ENCODE results near the gene FAM20A. TPM values are rescaled to one million over a fixed set of nuclear protein-coding genes. Genes with fewer than 3 reads are reported as not detected.

The FAM20A gene
- total and polyA plus RNA-seq, 9 of the 15 experiments (the other 6 are each of a cell fraction or from before 2014, with no cell fraction given), result 0.07 TPM; not detected in 8

GRCh38 chr17:68512247-68512959, 88.8 kb downstream of the FAM20A start, which contains the start of gene PRKAR1A (continued):
- no peak for TF ChIP-seq ZNF12 (CRISPR knock-in tag; IDR thresholded peaks at IDR 0.05)
- TF ChIP-seq ZNF3 (CRISPR knock-in tag; IDR thresholded peaks at IDR 0.05), result no peak
- TF ChIP-seq ZNF311 (CRISPR knock-in tag; IDR thresholded peaks at IDR 0.05), result no peak
- TF ChIP-seq ZNF436 (CRISPR knock-in tag; IDR thresholded peaks at IDR 0.05), result no peak
- no peak for TF ChIP-seq FOSL1 (tag; conservative IDR thresholded peaks at IDR 0.05)
- no peak for TF ChIP-seq HMG20A (CRISPR knock-in tag; conservative IDR thresholded peaks at IDR 0.05)
- TF ChIP-seq, protein P1, sequence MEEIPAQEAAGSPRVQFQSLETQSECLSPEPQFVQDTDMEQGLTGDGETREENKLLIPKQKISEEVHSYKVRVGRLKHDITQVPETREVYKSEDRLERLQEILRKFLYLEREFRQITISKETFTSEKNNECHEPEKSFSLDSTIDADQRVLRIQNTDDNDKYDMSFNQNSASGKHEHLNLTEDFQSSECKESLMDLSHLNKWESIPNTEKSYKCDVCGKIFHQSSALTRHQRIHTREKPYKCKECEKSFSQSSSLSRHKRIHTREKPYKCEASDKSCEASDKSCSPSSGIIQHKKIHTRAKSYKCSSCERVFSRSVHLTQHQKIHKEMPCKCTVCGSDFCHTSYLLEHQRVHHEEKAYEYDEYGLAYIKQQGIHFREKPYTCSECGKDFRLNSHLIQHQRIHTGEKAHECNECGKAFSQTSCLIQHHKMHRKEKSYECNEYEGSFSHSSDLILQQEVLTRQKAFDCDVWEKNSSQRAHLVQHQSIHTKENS (CRISPR knock-in tag; IDR thresholded peaks at IDR 0.05), result no peak
- TF ChIP-seq, protein P2, sequence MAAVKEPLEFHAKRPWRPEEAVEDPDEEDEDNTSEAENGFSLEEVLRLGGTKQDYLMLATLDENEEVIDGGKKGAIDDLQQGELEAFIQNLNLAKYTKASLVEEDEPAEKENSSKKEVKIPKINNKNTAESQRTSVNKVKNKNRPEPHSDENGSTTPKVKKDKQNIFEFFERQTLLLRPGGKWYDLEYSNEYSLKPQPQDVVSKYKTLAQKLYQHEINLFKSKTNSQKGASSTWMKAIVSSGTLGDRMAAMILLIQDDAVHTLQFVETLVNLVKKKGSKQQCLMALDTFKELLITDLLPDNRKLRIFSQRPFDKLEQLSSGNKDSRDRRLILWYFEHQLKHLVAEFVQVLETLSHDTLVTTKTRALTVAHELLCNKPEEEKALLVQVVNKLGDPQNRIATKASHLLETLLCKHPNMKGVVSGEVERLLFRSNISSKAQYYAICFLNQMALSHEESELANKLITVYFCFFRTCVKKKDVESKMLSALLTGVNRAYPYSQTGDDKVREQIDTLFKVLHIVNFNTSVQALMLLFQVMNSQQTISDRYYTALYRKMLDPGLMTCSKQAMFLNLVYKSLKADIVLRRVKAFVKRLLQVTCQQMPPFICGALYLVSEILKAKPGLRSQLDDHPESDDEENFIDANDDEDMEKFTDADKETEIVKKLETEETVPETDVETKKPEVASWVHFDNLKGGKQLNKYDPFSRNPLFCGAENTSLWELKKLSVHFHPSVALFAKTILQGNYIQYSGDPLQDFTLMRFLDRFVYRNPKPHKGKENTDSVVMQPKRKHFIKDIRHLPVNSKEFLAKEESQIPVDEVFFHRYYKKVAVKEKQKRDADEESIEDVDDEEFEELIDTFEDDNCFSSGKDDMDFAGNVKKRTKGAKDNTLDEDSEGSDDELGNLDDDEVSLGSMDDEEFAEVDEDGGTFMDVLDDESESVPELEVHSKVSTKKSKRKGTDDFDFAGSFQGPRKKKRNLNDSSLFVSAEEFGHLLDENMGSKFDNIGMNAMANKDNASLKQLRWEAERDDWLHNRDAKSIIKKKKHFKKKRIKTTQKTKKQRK (IDR thresholded peaks at IDR 0.05; ENCODE audit: borderline replicate concordance, low read depth, low read length), result no peak
- TF ChIP-seq ZSCAN29 (IDR thresholded peaks at IDR 0.05), result no peak
- no peak for TF ChIP-seq SMAD2 (IDR thresholded peaks at IDR 0.05; ENCODE audit: low read depth, low read length)
- no peak for TF ChIP-seq SP2 (IDR thresholded peaks at IDR 0.05; ENCODE audit: extremely low read depth, low read depth, low read length, poor library complexity, severe bottlenecking)
- no peak for TF ChIP-seq MCM2 (IDR thresholded peaks at IDR 0.05; ENCODE audit: low read depth)
- TF ChIP-seq CSDE1 (IDR thresholded peaks at IDR 0.05), result peak in 1 of 2 experiments; percentile 82; a peak in 2 of 4 replicates
- TF ChIP-seq, protein P3, sequence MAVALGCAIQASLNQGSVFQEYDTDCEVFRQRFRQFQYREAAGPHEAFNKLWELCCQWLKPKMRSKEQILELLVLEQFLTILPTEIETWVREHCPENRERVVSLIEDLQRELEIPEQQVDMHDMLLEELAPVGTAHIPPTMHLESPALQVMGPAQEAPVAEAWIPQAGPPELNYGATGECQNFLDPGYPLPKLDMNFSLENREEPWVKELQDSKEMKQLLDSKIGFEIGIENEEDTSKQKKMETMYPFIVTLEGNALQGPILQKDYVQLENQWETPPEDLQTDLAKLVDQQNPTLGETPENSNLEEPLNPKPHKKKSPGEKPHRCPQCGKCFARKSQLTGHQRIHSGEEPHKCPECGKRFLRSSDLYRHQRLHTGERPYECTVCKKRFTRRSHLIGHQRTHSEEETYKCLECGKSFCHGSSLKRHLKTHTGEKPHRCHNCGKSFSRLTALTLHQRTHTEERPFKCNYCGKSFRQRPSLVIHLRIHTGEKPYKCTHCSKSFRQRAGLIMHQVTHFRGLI (CRISPR knock-in tag; IDR thresholded peaks at IDR 0.05), result no peak
- no peak for TF ChIP-seq RBM34 (IDR thresholded peaks at IDR 0.05; ENCODE audit: borderline replicate concordance, insufficient read depth, low read length)
- TF ChIP-seq EZH2 (IDR thresholded peaks at IDR 0.05; ENCODE audit: borderline replicate concordance, low read depth, low read length), result no peak
- TF ChIP-seq, protein P4, sequence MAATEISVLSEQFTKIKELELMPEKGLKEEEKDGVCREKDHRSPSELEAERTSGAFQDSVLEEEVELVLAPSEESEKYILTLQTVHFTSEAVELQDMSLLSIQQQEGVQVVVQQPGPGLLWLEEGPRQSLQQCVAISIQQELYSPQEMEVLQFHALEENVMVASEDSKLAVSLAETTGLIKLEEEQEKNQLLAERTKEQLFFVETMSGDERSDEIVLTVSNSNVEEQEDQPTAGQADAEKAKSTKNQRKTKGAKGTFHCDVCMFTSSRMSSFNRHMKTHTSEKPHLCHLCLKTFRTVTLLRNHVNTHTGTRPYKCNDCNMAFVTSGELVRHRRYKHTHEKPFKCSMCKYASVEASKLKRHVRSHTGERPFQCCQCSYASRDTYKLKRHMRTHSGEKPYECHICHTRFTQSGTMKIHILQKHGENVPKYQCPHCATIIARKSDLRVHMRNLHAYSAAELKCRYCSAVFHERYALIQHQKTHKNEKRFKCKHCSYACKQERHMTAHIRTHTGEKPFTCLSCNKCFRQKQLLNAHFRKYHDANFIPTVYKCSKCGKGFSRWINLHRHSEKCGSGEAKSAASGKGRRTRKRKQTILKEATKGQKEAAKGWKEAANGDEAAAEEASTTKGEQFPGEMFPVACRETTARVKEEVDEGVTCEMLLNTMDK (IDR thresholded peaks at IDR 0.05; ENCODE audit: borderline replicate concordance, insufficient read depth, low read depth, low read length, poor library complexity, severe bottlenecking), result no peak
- TF ChIP-seq ETS2 (tag; IDR thresholded peaks at IDR 0.05; ENCODE audit: borderline replicate concordance, poor library complexity, severe bottlenecking), result no peak
- peak; percentile 65 for TF ChIP-seq KDM5B (IDR thresholded peaks at IDR 0.05; ENCODE audit: insufficient replicate concordance, low read depth, low read length)

Measured in K562 (cell line).